HepG2 (cell line): ENCODE measurements around the gene POLR3K. TPM values are rescaled to one million over a fixed set of nuclear protein-coding genes. Genes with fewer than 3 reads are reported as not detected.

Experiments
- AFF4 ChIP-seq: sonication (generic); formaldehyde crosslinking; IDR thresholded peaks from 2 replicates; pipeline ENCODE4 v1.4.0; 2020; ENCODE audit warnings: missing genetic modification reagents
- ARNTL ChIP-seq: sonication (generic); formaldehyde crosslinking; IDR thresholded peaks from 2 replicates; pipeline ENCODE4 v1.4.0; 2020; ENCODE audit warnings: mild to moderate bottlenecking, missing genetic modification reagents
- CEBPG ChIP-seq: IDR thresholded peaks from 2 replicates; pipeline ENCODE4 v1.6.1; 2016
- CERS6 ChIP-seq: sonication (generic); formaldehyde crosslinking; IDR thresholded peaks from 2 replicates; pipeline ENCODE4 v1.5.0; 2020; ENCODE audit warnings: missing genetic modification reagents
- EHMT2 ChIP-seq: fragments of 200-600 bp; sonication (generic); IDR thresholded peaks from 2 replicates; pipeline ENCODE4 v1.7.0; 2017; ENCODE audit warnings: antibody characterized with exemption, low read depth, low read length, borderline replicate concordance
- HDAC1 ChIP-seq: sonication (generic); formaldehyde crosslinking; IDR thresholded peaks from 2 replicates; pipeline ENCODE4 v1.5.1; 2020; ENCODE audit warnings: mild to moderate bottlenecking, missing genetic modification reagents
- KDM1A ChIP-seq: IDR thresholded peaks from 2 replicates; pipeline ENCODE4 v1.6.1; 2016; ENCODE audit warnings: missing compliant biosample characterization
- MYPOP ChIP-seq: sonication (generic); formaldehyde crosslinking; IDR thresholded peaks from 2 replicates; pipeline ENCODE4 v1.8.1; 2023; ENCODE audit warnings: mild to moderate bottlenecking, moderate library complexity, missing genetic modification reagents
- NCOA1 ChIP-seq: sonication (generic); formaldehyde crosslinking; IDR thresholded peaks from 2 replicates; pipeline ENCODE4 v1.9.0; 2021; ENCODE audit warnings: missing genetic modification reagents
- PBX2 ChIP-seq: IDR thresholded peaks from 2 replicates; pipeline ENCODE4 v1.6.1; 2016; ENCODE audit warnings: control low read depth
- SRSF1 ChIP-seq: fragments of 200-400 bp; formaldehyde crosslinking; optimal IDR thresholded peaks from 2 replicates; pipeline ENCODE3; 2017; ENCODE audit warnings: mild to moderate bottlenecking, low read depth, low read length, moderate library complexity
- U2AF1 ChIP-seq: fragments of 200-400 bp; formaldehyde crosslinking; optimal IDR thresholded peaks from 2 replicates; pipeline ENCODE3; 2017; ENCODE audit warnings: mild to moderate bottlenecking, low read depth, low read length
- ZFP91 ChIP-seq: sonication (generic); formaldehyde crosslinking; IDR thresholded peaks from 2 replicates; pipeline ENCODE4 v1.9.0; 2022; ENCODE audit warnings: missing genetic modification reagents, mild to moderate bottlenecking, borderline replicate concordance
- ZNF431 ChIP-seq: sonication (generic); formaldehyde crosslinking; IDR thresholded peaks from 2 replicates; pipeline ENCODE4 v1.9.0; 2022; ENCODE audit warnings: missing genetic modification reagents, low read depth, mild to moderate bottlenecking, borderline replicate concordance
- ZNF44 ChIP-seq: sonication (generic); formaldehyde crosslinking; IDR thresholded peaks from 2 replicates; pipeline ENCODE4 v1.5.1; 2020; ENCODE audit warnings: mild to moderate bottlenecking, missing genetic modification reagents
- ZNF746 ChIP-seq: sonication (generic); formaldehyde crosslinking; IDR thresholded peaks from 2 replicates; pipeline ENCODE4 v1.8.0; 2022; ENCODE audit warnings: mild to moderate bottlenecking, missing genetic modification reagents
- ZNF770 ChIP-seq: sonication (generic); formaldehyde crosslinking; IDR thresholded peaks from 2 replicates; pipeline ENCODE4 v1.5.0; 2020; ENCODE audit warnings: mild to moderate bottlenecking, missing genetic modification reagents
- ZNF788 ChIP-seq: sonication (generic); formaldehyde crosslinking; IDR thresholded peaks from 2 replicates; pipeline ENCODE4 v1.5.0; 2020; ENCODE audit warnings: mild to moderate bottlenecking, missing genetic modification reagents, borderline replicate concordance
- polyA plus RNA-seq, 8 experiments: library from polyadenylated mRNA; depleted of rRNA in 3 of 8; stranded (reverse) in 7 of 8; unstranded in 1 of 8; fragments of >200 nt; fragmentation: Illumina TruSeq in 4 of 8; extraction: Trizol in 4 of 8; gene quantifications; 2 replicates each; pipeline versions ENCODE4 v1.2.1 to v1.2.3, GENCODE V29; 2011 to 2016; ENCODE audit warnings: low read depth in 4 of 8, missing spikeins in 1 of 8, mixed read lengths in 1 of 8; ENCODE audit not compliant: insufficient read depth in 1 of 8
- total RNA-seq, 5 experiments: library from RNA; depleted of rRNA; stranded (reverse); fragments of >200 nt; fragmentation: Illumina TruSeq; extraction: Trizol; gene quantifications; 2 replicates each; pipeline ENCODE4 v1.2.3, GENCODE V29; 2016; ENCODE audit warnings: low read depth in 1 of 5

Gene POLR3K
- total and polyA plus RNA-seq, 2 of the 13 experiments (the other 11 are each of a cell fraction or from before 2014, with no cell fraction given): 14.8 to 18.8 TPM

GRCh38 chr16:53346-54236 is at the start of gene POLR3K, which contains the start of gene SNRNP25 (continued):
- TF ChIP-seq ZNF770 (CRISPR knock-in tag) (no peak), MYPOP (peak; percentile 86), ZFP91 (CRISPR knock-in tag) (peak; percentile 88; the same call in 1 of the 2 replicates), ZNF788 (peak; percentile 72; the same call in 1 of the 2 replicates), NCOA1 (CRISPR knock-in tag) (peak; percentile 77; the same call in 1 of the 2 replicates), PBX2 (CRISPR knock-in tag) (peak; percentile 69), CEBPG (CRISPR knock-in tag) (no peak), ZNF746 (CRISPR knock-in tag) (no peak), HDAC1 (CRISPR knock-in tag) (peak; percentile 60), ZNF44 (no peak), ZNF431 (CRISPR knock-in tag) (peak; percentile 62; the same call in 1 of the 2 replicates), KDM1A (CRISPR knock-in tag) (no peak), ARNTL (CRISPR knock-in tag) (no peak), CERS6 (CRISPR knock-in tag) (no peak), AFF4 (no peak), U2AF1 (no peak), SRSF1 (peak; percentile 62), EHMT2 (no peak)
